H1 (cell line): ENCODE results near the gene AKR1C1. TPM values are rescaled to one million over a fixed set of nuclear protein-coding genes. Genes with fewer than 3 reads are reported as not detected.

ENCODE experiments used
- CTCF ChIA-PET: fragments of 300-600 bp; sonication (Branson Sonifier 250); formaldehyde crosslinking; loops from one replicate; lab custom pipeline; 2021; ENCODE audit not compliant: partially characterized antibody; lab: Charles Lee
- POLR2A ChIA-PET: fragments of 300-600 bp; sonication (Branson Sonifier 250); formaldehyde crosslinking; loops from one replicate; lab custom pipeline; 2021; ENCODE audit warnings: inconsistent platforms; ENCODE audit not compliant: partially characterized antibody; lab: Charles Lee
- DNase-seq, 2 experiments: peaks; one replicate each; pipeline versions ENCODE4 v3.0.0 to v3.0.0-alpha.2; 2010 to 2022; ENCODE audit warnings: low spot score in 2 of 2, low read depth in 1 of 2, mixed read lengths in 1 of 2
- FAIRE-seq: peaks from 2 replicates; lab custom pipeline; 2011; peaks lifted over from hg19 to GRCh38; lab: Jason Lieb, UNC
- H2AFZ ChIP-seq: 2 replicates; pipeline ENCODE4 v1.8.1; 2012; ENCODE audit warnings: low read length, inconsistent platforms
- H2AK5ac ChIP-seq: 2 replicates; pipeline ENCODE4 v1.6.1; 2013; ENCODE audit warnings: low read depth, low read length
- H2BK120ac ChIP-seq: replicated peaks from 2 replicates; pipeline ENCODE3; 2013; ENCODE audit warnings: low read depth, low read length, inconsistent platforms
- H2BK12ac ChIP-seq: 2 replicates; pipeline ENCODE4 v1.6.1; 2013; ENCODE audit warnings: low read depth, low read length
- H2BK15ac ChIP-seq: 2 replicates; pipeline ENCODE4 v1.6.1; 2013; ENCODE audit warnings: low read length
- H2BK20ac ChIP-seq: 2 replicates; pipeline ENCODE4 v1.6.1; 2013; ENCODE audit warnings: low read length
- H2BK5ac ChIP-seq: 2 replicates; pipeline ENCODE4 v1.6.1; 2013; ENCODE audit warnings: low read depth, low read length
- H3K14ac ChIP-seq: 2 replicates; pipeline ENCODE4 v1.6.1; 2013; ENCODE audit warnings: inconsistent platforms; ENCODE audit not compliant: insufficient read length
- H3K18ac ChIP-seq: 2 replicates; pipeline ENCODE4 v1.6.1; 2013; ENCODE audit warnings: low read length; ENCODE audit errors: extremely low read depth
- H3K23ac ChIP-seq: 2 replicates; pipeline ENCODE4 v1.6.1; 2013; ENCODE audit warnings: inconsistent platforms; ENCODE audit not compliant: insufficient read length
- H3K23me2 ChIP-seq: 2 replicates; pipeline ENCODE4 v1.6.1; 2013; ENCODE audit warnings: low read depth, low read length
- H3K27ac ChIP-seq: 2 replicates; pipeline ENCODE4 v1.6.1; 2011; ENCODE audit warnings: low read depth, low read length, inconsistent platforms
- H3K27me3 ChIP-seq, 4 experiments: replicated peaks in 1 of 4; 1 replicate in 1 of 4; 2 replicates in 3 of 4; pipeline versions ENCODE4 v1.6.1 to v1.8.1; 2011 to 2013; ENCODE audit warnings: low read length in 3 of 4, mild to moderate bottlenecking in 3 of 4, inconsistent platforms in 2 of 4, mixed read lengths in 2 of 4, moderate library complexity in 1 of 4; ENCODE audit not compliant: control insufficient read depth in 3 of 4, insufficient read depth in 3 of 4; ENCODE audit errors: extremely low read depth in 1 of 4
- H3K36me3 ChIP-seq, 4 experiments: 2 replicates each; pipeline versions ENCODE4 v1.6.1 to v1.8.1; 2011 to 2013; ENCODE audit warnings: mild to moderate bottlenecking in 4 of 4, low read length in 3 of 4, moderate library complexity in 2 of 4, control low read depth in 1 of 4, inconsistent platforms in 1 of 4; ENCODE audit not compliant: insufficient read depth in 4 of 4, control insufficient read depth in 2 of 4
- H3K4ac ChIP-seq: replicated peaks from 2 replicates; pipeline ENCODE3; 2013; ENCODE audit warnings: low read length, low read depth, mixed read lengths, inconsistent platforms; ENCODE audit not compliant: insufficient read length
- H3K4me1 ChIP-seq, 4 experiments: replicated peaks in 1 of 4; 1 replicate in 1 of 4; 2 replicates in 3 of 4; pipeline versions ENCODE4 v1.6.1 to v1.8.1; 2011 to 2013; ENCODE audit warnings: low read length in 3 of 4, inconsistent platforms in 2 of 4, mixed read lengths in 1 of 4; ENCODE audit not compliant: insufficient read depth in 4 of 4, control insufficient read depth in 3 of 4
- H3K4me2 ChIP-seq, 2 experiments: 2 replicates each; pipeline versions ENCODE4 v1.6.1 to v1.8.1; 2011 to 2013; ENCODE audit warnings: low read depth in 2 of 2, low read length in 2 of 2, control low read depth in 1 of 2, inconsistent platforms in 1 of 2, mild to moderate bottlenecking in 1 of 2; ENCODE audit not compliant: insufficient read depth in 1 of 2
- H3K4me3 ChIP-seq, 4 experiments: fragments of 200-600, 300-600 bp in 1 of 4; sonication (generic), shearing (Covaris generic), sonication (Bioruptor Twin) in 1 of 4; 2 replicates each; pipeline versions ENCODE4 v1.5.1 to v1.8.1; 2011 to 2016; ENCODE audit warnings: low read length in 4 of 4, low read depth in 3 of 4, control low read depth in 2 of 4, inconsistent platforms in 2 of 4, mild to moderate bottlenecking in 2 of 4, mixed read lengths in 1 of 4, moderate library complexity in 1 of 4; ENCODE audit not compliant: insufficient read depth in 2 of 4; ENCODE audit errors: extremely low read depth in 1 of 4
- H3K56ac ChIP-seq: replicated peaks from 2 replicates; pipeline ENCODE3; 2013; ENCODE audit warnings: low read depth, mild to moderate bottlenecking, mixed read lengths, low read length, inconsistent platforms; ENCODE audit not compliant: insufficient read length
- H3K79me1 ChIP-seq: 2 replicates; pipeline ENCODE4 v1.6.1; 2013; ENCODE audit warnings: low read depth, low read length, control low read depth
- H3K79me2 ChIP-seq, 2 experiments: 2 replicates each; pipeline versions ENCODE4 v1.6.1 to v1.8.1; 2012 to 2013; ENCODE audit warnings: low read length in 2 of 2, mild to moderate bottlenecking in 2 of 2, inconsistent platforms in 1 of 2; ENCODE audit not compliant: insufficient read depth in 2 of 2, control insufficient read depth in 1 of 2
- H3K9ac ChIP-seq, 4 experiments: replicated peaks in 1 of 4; 1 replicate in 1 of 4; 2 replicates in 3 of 4; pipeline versions ENCODE4 v1.6.1 to v1.8.1; 2011 to 2013; ENCODE audit warnings: low read depth in 3 of 4, low read length in 3 of 4, control low read depth in 2 of 4, mild to moderate bottlenecking in 2 of 4, moderate library complexity in 2 of 4, inconsistent platforms in 1 of 4; ENCODE audit errors: extremely low read depth in 1 of 4
- H3K9me3 ChIP-seq, 2 experiments: 2 replicates each; pipeline versions ENCODE4 v1.6.1 to v1.8.1; 2012 to 2013; ENCODE audit warnings: mild to moderate bottlenecking in 2 of 2, moderate library complexity in 2 of 2, control low read depth in 1 of 2, inconsistent platforms in 1 of 2, low read depth in 1 of 2, low read length in 1 of 2, mixed read lengths in 1 of 2; ENCODE audit not compliant: insufficient read depth in 2 of 2
- H4K20me1 ChIP-seq, 2 experiments: replicated peaks in 1 of 2; 2 replicates each; pipeline versions ENCODE3 to v1.8.1; 2011 to 2013; ENCODE audit warnings: inconsistent platforms in 2 of 2, low read length in 2 of 2, mild to moderate bottlenecking in 1 of 2; ENCODE audit not compliant: insufficient read depth in 2 of 2, control insufficient read depth in 1 of 2
- H4K5ac ChIP-seq: 2 replicates; pipeline ENCODE4 v1.6.1; 2013; ENCODE audit warnings: low read length, low read depth, mixed read lengths, inconsistent platforms; ENCODE audit not compliant: insufficient read length
- H4K8ac ChIP-seq: 2 replicates; pipeline ENCODE4 v1.8.0; 2013; ENCODE audit warnings: mild to moderate bottlenecking, moderate library complexity, low read length, inconsistent platforms; ENCODE audit not compliant: insufficient read depth; ENCODE audit errors: extremely low read depth
- H4K91ac ChIP-seq: replicated peaks from 2 replicates; pipeline ENCODE3; 2013; ENCODE audit warnings: low read length, mixed read lengths, inconsistent platforms; ENCODE audit not compliant: insufficient read length
- BACH1 ChIP-seq: IDR thresholded peaks from 2 replicates; pipeline ENCODE4 v1.6.1; 2012; ENCODE audit warnings: low read length, improper control_type of control experiment
- MAFK ChIP-seq: IDR thresholded peaks from 2 replicates; pipeline ENCODE4 v1.6.1; 2012; ENCODE audit warnings: low read depth, mild to moderate bottlenecking, improper control_type of control experiment, low read length
- WGBS, 2 experiments: shearing (Covaris generic) in 1 of 2; methylation state at CpG; one replicate each; pipeline versions ENCODE4 v1.1.6 to v1.1.7; 2013 to 2015; ENCODE audit warnings: low lambda C conversion rate in 2 of 2, mixed read lengths in 2 of 2, inconsistent platforms in 1 of 2, low coverage in 1 of 2, missing lambda C conversion rate in 1 of 2; ENCODE audit not compliant: insufficient replicate concordance in 2 of 2, insufficient coverage in 1 of 2, insufficient read length in 1 of 2; ENCODE audit errors: extremely low coverage in 1 of 2, missing lambda C conversion rate in 1 of 2; 5-methylcytosine and 5-hydroxymethylcytosine counted together
- polyA plus RNA-seq, 7 experiments: library from polyadenylated mRNA; depleted of rRNA in 3 of 7; stranded (reverse) in 5 of 7; unstranded in 2 of 7; fragments of >200 nt in 5 of 7; fragments of 200-250 nt in 2 of 7; gene quantifications; 1 replicate in 5 of 7; 2 replicates in 1 of 7; 4 replicates in 1 of 7; pipeline versions ENCODE4 v1.2.1 to v1.2.3, GENCODE V29; 2011 to 2013; ENCODE audit warnings: missing spikeins in 2 of 7, mixed read lengths in 2 of 7
- total RNA-seq: library from RNA; stranded (reverse); fragmentation: NEBNext Ultra II Directional; extraction: Animal tissue kit (Norgen Biotek cat#: 25700); gene quantifications from 2 replicates; pipeline ENCODE4 v1.2.1, GENCODE V29; 2021

AKR1C1 gene
- total and polyA plus RNA-seq, 2 of the 8 experiments (the other 6 are each of a cell fraction or from before 2014, with no cell fraction given): 1.4 to 2.1 TPM

DNA sequence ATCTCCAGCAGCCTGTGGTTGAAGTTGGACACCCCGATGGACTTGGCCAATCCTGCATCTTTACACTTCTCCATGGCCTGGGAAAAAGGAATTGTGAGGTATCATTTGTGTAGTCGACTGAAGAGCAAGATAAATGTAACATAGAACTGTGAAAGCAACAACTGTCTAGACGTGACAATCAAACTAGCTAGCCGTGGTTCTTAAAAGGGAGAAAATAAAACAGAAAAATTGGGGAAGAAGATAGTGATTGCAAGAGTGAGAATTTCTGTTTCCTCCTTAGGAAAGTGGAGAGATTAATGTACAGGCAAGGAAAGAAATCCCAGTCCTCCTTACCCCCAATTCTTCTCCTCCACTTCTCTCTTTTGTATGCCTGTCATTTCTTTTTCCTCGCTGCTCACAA is 35.5 kb downstream of the AKR1C1 start:
- Histone ChIP-seq H2AK5ac (no peak overlapping the region), H3K4me1 (no peaks in the 10 kb centered on the region), H4K5ac (no peak overlapping the region), H3K4me2 (no peak overlapping the region), H3K14ac (no peak overlapping the region), H4K8ac (no peak overlapping the region), H2BK20ac (no peak overlapping the region), H3K56ac (no peak overlapping the region), H2AFZ (no peak overlapping the region), H3K9ac (no peak overlapping the region), H2BK120ac (no peak overlapping the region), H3K27ac (no peak overlapping the region), H3K79me2 (no peaks in the 10 kb centered on the region), H3K36me3 (no peaks in the 10 kb centered on the region), H3K79me1 (no peaks in the 10 kb centered on the region), H4K20me1 (no peaks in the 10 kb centered on the region), H3K4ac (no peak overlapping the region), H2BK15ac (no peak overlapping the region), H3K18ac (no peak overlapping the region), H3K23me2 (no peaks in the 10 kb centered on the region), H2BK12ac (no peak overlapping the region), H4K91ac (no peak overlapping the region), H3K4me3 (no peak overlapping the region), H3K23ac (no peak overlapping the region), H3K27me3 (no peaks in the 10 kb centered on the region), H3K9me3 (no peaks in the 10 kb centered on the region), H2BK5ac (no peak overlapping the region)
- POLR2A ChIA-PET: no interaction called here
- CTCF ChIA-PET: no interaction called here
- DNase-seq (no peak), FAIRE-seq (no peak)
- no peak for TF ChIP-seq BACH1
- TF ChIP-seq MAFK: no peak
- WGBS, 2 experiments: 95% methylated on average over 5 of the region's 5 CpGs; no CpG with 5 or more reads in 1 of the 2 experiments
